ENCODE data around the gene SLC66A2. TPM values are rescaled to one million over a fixed set of nuclear protein-coding genes. Genes with fewer than 3 reads are reported as not detected.
"Not testable (repeated sequence)": the region's sequence is repeated elsewhere in the genome, so short reads cannot be mapped to it uniquely, and the experiment has no call there.

Gene SLC66A2
- polyA plus RNA-seq, 1 donor: 23.4 TPM

GRCh38 chr18:79971211-79971952, 19.9 kb upstream of the SLC66A2 start:
- no peak for DNase-seq (ENCODE audit: low read depth)

DNA sequence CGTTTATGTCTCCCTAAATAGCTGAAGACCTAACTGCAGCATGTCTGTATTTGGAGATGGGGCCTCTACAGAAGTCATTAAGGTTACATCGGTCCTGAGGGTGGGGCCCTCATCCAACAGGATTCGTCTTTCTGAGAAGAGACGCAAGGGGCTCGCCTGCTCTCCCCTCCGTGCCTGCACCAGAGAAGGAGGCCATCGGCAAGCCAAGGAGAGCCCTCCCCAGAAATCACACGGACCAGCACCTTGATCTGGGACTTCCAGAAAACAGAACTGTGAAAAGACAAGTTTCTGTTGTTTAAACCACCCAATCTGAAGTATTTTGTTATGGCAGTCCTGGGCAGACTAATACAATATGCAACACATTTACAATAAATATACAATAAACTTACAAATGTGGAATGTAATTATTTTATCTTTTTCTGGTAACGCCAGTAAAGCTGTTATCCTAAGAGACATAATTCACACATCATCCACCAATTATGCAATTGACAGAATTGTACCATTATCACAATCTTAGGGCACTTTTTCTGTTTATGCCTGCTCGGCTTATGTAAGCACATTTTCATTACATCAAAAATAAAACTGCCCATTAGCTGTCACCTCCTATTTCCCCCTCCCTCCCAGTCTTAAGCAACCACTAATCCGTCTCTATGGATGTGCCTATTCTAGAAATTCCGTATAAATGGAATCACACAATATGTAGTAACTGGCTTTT, 19.1 kb upstream of the SLC66A2 start:
- DNase-seq (ENCODE audit: low read depth): no peak

GRCh38 chr18:79965119-79965902, 13.9 kb upstream of the SLC66A2 start:
- no peak for DNase-seq (ENCODE audit: low read depth)

DNA sequence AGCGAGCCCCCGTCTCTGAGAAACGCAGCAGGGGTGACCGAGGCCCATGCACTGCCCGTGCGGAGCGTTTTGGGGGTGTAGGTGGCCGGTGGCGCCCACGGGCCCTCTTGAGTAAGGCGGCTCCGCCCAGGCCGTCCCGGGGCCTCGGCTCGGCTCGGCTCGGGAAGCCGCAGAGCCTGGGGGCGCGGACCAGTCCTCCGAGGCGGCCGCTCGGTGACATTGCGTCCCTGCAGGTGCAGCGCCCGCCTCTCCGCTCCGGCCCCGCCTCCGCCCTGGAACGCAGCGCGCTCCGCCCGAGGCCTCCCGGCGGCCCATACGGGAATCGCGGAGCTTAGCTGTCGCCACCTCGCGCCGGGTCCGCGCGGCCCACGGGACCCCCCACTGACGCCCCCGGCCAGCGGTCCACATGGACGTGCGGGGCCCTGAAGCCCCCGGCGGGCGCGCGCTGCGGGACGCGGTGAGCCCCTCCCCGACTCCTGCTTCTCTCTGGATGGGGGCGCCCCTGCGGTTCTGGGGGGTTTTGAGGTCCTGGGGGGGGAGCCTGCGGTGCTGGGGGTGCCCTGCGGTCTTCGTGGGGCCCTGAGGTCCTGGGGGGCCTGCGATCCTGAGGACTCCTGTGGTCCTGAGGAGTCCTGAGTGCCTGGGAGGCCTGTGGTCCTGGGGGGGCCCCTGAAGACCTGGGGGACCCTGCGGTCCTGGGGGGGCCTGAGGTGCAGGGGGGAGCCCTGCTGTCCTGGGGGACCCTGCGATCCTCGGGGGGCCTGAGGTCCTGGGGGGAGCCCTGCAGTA, 13.1 kb upstream of the SLC66A2 start, which contains the start of gene HSBP1L1:
HSBP1L1 (plus strand) TSS at position 314 of the 789 bp plus-strand sequence; CDS start at position 407, 93 bp downstream.
- DNase-seq (ENCODE audit: low read depth): no peak

DNA sequence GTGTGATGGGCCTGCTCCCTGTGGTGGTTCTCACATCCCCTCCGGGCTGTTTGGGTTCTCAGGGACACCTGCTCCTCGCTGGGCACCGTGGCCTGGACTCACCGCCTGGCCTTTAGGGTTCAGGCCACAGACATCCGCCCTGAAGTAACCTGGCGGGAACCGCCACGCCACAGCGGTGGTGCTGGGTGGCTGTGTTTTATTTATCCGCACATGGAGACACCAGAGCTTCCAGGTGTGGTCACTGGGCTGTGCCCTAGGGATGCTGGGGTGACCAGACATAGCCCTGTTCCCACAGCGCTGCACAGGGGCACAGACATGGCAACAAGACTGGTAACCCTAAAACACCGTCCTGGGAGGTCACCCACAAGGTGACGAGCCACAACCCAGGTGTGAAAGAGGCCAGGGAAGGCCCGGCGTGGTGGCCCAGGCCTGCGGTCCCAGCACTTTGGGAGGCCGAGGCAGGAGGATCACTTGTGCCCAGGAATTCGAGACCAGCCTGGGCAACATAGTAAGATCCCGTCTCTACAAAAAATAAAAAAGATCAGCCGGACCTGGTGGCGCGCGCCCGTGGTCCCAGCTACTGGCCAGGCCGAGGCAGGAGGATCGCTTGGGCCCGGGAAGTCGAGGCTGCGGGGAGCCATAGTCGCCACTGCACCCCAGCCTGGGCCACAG, 12.3 kb upstream of the SLC66A2 start:
- no peak for DNase-seq (ENCODE audit: low read depth)

GRCh38 chr18:79962835-79963657, 11.6 kb upstream of the SLC66A2 start:
- DNase-seq (ENCODE audit: low read depth): no peak

- no peak for DNase-seq (ENCODE audit: low read depth)
Measured at GRCh38 chr18:79962311-79962710, 10.9 kb upstream of the SLC66A2 start.

DNA sequence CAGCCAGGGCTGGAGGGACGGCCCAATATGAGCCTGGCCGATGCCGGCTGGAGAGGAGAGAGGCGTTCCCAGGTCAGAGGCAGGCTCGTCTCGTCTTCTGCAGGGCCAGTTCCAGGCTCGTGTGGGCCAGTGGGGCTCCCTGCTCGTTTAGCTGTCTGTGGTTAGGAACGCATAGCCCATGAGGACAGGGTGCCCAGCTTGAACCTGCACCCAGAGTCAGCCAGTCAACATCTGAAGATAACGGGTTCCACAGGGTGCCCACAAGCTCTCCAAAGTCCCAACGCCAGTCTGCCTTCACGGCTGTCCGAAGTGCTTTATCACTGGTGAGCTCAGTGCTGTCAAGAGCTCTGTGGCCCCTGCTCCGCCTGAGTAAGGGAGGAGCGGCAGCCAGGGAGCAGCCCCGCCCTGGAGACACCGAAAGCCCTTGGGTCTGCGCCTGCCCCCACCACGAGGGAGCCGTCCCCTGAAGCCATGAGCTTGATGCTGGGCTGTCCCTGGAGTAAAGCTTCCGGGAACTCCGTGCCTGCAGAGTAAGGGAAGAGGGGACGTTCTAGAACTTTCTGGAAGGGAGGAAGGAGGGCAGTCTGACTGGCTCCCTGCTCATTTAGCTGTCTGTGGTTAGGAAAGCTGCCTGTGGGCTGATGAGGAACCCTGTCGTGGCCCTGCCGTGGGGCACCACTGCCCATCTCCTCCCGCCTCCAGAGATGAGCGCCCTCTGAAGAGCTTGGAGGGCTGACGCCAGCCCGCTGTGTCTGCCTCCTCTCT, 10.3 kb upstream of the SLC66A2 start:
- DNase-seq (ENCODE audit: low read depth): no peak

- no peak for DNase-seq (ENCODE audit: low read depth)
Measured at GRCh38 chr18:79960921-79961526, 9.6 kb upstream of the SLC66A2 start.

DNA sequence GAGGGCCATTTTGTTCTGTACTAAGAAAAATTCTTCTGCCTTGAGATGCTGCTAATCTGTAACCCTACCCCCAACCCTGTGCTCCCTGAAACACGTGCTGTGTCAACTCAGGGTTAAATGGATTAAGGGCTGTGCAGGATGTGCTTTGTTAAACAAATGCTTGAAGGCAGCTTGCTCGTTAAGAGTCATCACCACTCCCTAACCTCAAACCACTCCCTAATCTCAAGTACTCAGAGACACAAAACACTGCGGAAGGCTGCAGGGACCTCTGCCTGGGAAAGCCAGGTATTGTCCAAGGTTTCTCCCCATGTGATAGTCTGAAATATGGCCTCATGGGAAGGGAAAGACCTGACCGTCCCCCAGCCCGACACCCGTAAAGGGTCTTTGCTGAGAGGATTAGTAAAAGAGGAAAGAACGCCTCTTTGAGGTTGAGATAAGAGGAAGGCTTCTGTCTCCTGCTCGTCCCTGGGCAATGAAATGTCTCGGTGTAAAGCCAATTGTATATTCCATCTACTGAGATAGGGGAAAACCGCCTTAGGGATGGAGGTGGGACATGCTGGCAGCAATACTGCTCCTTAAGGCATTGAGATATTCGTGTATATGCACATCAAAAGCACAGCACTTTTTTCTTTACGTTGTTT, 8.8 kb upstream of the SLC66A2 start:
- DNase-seq (ENCODE audit: low read depth): not testable (repeated sequence)

DNA sequence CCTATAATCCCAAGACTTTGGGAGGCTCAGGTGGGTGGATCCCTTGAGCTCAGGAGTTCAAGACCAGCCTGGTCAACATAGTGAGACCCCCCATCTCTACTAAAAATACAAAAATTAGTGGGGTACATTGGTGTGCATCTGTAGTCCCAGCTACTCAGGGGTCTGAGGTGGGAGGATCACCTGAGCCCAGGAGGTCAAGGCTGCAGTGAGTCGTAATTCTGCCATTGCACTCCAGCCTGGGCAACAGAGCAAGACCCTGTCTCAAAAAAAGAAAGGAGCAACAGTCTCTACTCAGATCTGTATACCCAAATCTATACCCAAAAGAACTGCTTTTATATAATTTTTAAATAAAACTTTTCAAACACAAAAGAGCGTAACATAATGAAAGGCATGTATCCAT, 7.5 kb upstream of the SLC66A2 start:
- DNase-seq (ENCODE audit: low read depth): no peak

DNA sequence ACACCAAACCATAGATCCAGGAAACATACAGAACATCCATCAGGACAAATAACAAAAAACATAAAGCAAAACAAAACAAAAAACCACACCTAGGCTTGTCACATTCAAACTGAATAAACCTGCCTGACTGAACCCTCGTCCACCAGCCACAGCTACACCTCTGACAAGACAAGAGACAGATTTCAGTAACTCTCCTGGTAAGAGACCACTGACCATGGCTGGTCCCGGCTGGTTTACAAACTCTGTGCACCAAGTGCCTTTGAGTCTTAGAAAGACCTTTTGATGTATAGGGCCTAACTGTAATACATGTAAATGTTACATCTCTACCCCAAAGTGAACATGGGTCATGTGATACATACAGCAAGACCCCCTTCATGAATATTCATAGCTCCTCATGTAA, 4.8 kb upstream of the SLC66A2 start:
- no peak for DNase-seq (ENCODE audit: low read depth)

GRCh38 chr18:79955302-79956075, 4.0 kb upstream of the SLC66A2 start:
- DNase-seq (ENCODE audit: low read depth): no peak

- DNase-seq (ENCODE audit: low read depth): no peak
Measured at GRCh38 chr18:79954791-79955190, 3.3 kb upstream of the SLC66A2 start.

DNA sequence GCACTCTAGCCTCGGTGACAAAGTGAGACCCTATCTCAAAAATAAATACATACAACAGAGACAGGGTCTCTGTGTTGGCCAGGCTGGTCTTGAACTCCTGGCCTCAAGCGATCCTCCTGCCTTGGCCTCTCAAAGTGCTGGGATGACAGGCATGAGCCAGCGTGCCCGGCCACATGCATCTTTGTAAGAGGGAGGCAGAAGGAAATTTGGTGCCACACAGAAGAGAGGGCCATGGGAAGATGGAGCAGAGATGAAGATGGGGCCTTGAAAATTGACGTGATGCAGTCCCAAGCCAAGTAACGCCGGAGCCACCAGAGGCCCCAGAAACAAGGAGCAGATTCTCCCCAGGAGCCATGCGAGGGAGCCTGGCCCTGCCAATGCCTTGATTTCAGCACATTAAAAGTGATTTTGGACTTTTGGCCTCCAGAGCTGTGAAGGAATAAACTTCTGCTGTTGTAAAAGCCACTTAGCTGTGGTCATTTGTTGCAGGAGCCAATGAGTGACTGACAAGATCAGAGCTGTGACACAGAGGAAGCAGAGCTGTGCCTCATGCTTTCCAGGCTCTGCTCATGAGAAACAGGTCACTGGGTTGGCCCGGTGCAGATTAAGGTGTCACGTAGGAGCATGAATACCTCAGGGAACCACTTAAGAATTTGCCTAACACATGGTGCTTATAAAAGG, 2.7 kb upstream of the SLC66A2 start:
- DNase-seq (ENCODE audit: low read depth): no peak

GRCh38 chr18:79952996-79953559, 1.6 kb upstream of the SLC66A2 start:
- DNase-seq (ENCODE audit: low read depth): no peak
